ENCODE results near the gene NAT16. TPM values are rescaled to one million over a fixed set of nuclear protein-coding genes. Genes with fewer than 3 reads are reported as not detected.

Gene NAT16
- total and polyA plus RNA-seq, 2 of the 8 experiments (the other 6 are each of a cell fraction or from before 2014, with no cell fraction given), result 0.26 to 0.84 TPM

- TF ChIP-seq CTBP2 (IDR thresholded peaks at IDR 0.05; ENCODE audit: borderline replicate concordance, insufficient read depth, insufficient read length, low read length) (no peak), GTF2F1 (IDR thresholded peaks at IDR 0.05; ENCODE audit: borderline replicate concordance, low read depth, low read length) (no peak), CREB1 (IDR thresholded peaks at IDR 0.05) (no peak), CEBPB (IDR thresholded peaks at IDR 0.05; ENCODE audit: low read depth, low read length) (no peak), EP300 (IDR thresholded peaks at IDR 0.05; ENCODE audit: borderline replicate concordance in 1 of 2, low read depth in 2 of 2, low read length in 2 of 2) (no peak), MAX (IDR thresholded peaks at IDR 0.05) (peak; percentile 60), E2F6 (IDR thresholded peaks at IDR 0.05) (peak; percentile 76), BRCA1 (IDR thresholded peaks at IDR 0.05; ENCODE audit: low read depth, low read length) (no peak)
Observed at GRCh38 chr7:101201695-101202602, 21.9 kb upstream of the NAT16 start (continued).

Data from H1 (cell line).